ENCODE measurements around the gene KIF6.
"Not testable (repeated sequence)": the region's sequence is repeated elsewhere in the genome, so short reads cannot be mapped to it uniquely, and the experiment has no call there.

The KIF6 gene

DNA sequence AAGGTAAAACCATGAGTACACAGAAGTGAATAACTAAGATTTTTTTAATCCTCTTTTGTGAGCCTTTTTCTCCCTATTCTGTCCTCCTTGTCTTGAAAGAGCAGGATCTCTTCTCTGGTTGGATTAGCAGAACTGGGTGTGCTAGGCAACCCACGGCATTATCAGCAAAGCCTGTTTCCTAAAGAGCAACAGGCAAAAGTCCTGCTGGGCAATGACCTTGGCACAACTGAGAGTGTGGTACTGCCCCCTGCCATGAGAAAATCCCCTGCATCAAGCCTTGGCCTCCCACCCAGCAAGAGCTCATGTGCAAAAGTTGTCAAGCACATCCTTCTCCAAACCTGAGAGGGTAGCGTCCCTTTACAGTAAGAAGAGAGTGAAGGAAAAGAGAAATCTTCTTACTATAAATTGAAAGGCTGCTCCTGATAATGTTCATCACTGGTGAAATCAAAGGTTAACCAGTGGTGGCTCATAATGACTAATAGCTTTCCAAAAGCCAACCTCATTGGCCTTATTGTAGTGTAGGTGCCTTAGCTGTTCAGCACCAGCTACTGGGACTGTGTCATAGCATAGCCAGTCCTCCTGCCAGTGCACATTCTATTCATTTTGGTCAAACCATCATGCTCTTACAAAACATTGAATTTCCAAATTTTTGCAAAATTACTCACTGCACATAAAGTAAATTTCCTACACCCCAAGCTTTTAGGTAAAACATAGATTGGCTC lies 17.1 kb downstream of the KIF6 start:
- no peak for DNase-seq

DNA sequence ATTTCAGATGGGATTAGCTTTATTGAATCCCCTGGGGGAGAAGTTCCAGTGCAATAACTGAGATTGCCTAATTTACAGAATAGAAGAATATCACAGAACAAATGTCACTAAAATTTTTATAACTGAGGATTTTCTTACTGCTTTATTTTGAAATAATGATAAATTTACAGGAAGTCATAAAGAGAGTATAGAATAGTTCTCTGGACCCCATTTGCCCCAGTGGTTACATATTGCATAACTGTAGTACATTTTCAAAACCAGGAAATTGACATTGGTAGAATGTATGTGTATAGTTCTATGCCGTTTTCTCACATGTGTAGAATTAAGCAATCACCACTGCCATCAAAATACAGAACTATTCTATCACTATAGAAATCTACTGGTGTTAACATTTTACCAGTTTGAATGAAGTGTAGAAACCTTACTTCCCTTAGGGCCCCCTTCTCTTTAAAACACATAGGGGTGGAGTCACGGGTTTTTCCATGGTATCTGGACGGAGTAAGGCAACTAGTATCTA lies 18.3 kb downstream of the KIF6 start:
- no peak for DNase-seq

DNA sequence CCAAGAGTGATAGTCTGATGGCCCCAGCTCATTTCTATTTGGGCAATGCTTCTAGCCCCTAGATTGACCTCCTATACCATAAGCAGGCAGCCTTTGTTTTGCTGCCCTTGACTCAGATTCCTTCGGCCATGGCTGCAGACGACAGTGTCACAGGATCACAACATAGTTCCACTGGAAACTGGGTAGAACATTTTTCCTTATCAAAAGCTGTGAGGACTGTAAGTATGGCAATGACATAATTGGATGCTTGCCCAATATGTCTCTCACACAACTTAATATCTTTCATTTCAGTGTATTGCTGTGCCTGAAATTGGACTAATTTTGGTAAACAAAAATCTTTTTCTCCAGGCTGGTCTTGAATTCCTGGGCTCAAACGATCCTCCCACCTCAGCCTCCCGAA lies 22.9 kb downstream of the KIF6 start:
- DNase-seq = no peak

DNA sequence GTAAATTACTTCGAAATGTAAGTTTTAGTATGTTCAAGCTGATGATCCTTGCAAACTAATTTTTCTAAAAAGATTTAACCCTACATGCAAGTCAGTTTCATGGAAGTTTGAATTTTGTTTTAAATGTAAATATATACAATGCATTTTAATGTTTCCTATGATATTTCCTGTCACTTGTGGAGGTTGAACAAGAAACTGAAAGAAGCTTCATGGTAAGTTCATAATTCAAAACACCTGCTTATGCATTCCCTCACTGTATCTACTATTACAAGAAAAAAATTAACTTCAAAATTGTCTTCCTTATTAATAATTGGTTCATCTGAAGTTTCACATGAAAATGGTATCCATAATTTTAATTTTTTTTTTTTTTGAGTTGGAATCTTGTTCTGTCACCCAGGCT lies 24.8 kb downstream of the KIF6 start:
- no peak for DNase-seq

DNA sequence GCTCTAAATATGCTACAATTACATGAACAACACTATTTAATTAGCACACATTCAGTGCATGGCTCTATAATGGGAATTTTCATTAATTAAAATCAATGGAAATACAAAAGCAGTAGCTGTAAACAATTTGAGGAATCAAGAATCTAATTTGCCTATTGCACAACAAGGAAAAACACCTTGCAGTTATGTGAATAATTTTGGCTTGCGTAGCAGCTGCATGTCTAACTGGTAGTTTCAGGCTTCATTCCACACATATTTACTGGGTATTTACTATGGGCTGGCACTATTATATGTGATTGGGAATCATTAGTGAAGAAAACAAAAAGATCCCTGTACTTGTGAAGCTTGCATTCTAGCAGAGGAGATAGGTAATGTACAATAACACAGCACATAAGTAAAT lies 26.4 kb downstream of the KIF6 start:
- no peak for DNase-seq

DNA sequence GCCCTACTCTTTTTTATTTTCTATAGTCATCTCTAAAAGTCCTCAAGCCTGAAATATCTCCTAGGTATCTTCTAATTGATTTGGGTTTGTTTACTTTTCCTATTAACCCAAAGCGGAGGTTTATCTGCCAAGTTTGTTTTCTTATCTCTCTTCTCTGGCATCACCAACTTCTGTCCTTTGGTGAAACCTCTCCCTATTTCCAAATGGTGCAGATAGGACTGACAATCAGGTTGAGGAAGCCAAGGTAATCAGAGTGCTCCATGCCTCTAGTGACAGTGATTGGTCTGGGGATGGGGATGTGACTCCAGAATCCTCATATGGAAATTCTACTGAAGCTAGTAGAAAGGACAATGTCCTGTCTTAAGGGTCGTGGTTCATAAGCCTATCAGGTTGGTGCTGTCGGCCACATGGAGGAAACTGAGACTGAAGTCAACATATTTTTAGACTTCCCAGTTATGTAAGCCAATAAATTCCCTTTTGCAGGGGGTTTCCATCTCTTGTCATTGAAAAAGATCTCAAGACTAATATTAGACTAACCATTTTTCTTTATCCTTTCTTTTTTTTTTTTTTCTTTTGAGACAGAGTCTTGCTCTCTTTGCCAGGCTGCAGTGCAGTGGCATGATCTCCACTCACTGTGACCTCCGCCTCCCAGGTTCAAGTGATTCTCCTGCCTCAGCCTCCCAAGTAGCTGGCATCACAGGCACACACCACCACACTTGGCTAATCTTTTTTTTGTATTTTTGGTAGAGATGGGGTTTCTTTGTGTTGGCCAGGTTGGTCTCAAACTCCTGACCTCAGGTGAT lies 28.0 kb downstream of the KIF6 start:
- DNase-seq = no peak

DNA sequence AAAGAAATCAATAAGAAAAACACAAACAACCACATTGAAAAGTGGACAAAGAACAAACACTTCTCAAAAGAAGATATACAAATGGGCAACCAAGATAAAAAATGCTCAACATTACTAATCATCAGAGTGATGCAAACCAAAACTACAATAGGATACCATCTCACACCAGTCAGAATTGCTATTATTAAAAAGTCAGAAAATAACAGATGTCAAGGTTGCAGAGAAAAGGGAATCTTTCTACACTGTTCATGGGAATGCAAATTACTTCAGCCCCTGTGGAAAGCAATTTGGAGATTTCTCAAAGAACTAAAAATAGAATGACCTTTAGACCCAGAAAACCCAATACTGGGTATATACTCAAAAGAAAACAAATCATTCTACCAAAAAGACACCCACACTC lies 29.8 kb downstream of the KIF6 start:
- no peak for DNase-seq

DNA sequence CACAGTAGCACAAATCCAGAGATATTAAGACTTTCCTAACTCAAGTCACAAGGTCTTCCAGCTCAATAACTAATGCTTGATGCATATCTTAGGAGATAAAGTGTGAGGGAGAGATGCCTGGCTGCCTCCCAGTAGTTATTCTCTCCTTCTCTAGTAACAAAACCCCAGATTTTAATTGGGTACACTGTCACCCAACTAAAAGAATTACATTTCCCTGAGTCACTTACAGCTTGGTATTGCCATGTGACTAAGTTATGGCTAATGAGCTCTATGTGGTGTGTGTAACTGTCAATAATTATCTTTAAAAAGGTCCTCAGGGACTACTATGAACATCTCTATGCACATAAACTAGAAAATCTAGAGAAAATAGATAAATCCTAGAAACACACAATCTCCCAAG lies 32.0 kb downstream of the KIF6 start:
- no peak for DNase-seq

DNA sequence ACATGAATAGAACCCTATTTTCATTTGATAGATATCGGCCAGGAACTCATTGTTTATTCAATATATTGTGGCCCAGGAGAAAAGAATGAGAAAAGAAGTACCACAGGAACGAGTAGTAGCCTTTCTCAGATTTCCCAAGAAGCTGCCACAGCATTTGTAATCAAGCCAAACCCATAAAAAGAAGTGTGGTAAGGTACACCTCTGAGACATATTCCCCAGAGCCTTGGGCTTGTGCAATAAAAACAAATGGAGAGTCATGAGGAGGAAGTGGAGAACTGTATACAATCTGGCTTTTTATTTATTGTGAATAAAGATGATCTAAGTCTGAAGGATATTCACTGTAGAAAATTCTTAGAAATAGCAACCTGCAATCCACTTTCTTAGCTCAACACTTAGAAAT lies 36.7 kb downstream of the KIF6 start:
- no peak for DNase-seq

DNA sequence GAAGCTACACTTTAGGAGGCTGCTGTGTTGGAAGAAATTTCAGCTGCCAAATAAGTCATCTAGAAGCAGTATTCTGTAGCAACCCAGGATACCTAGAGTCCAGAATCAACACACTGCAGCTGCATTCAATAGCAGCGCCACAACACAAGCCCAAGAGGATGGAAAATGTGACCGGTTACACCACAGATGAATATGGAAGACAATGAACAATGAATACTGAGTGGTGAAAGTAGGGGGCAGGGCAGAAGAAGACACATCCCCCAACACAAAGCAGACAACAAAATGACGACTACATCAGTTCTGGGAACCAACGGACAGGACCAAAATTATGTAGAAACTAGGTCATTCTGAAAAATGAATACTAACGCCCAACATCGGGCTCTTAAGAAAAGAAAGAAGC lies 38.2 kb downstream of the KIF6 start:
- no peak for DNase-seq

DNA sequence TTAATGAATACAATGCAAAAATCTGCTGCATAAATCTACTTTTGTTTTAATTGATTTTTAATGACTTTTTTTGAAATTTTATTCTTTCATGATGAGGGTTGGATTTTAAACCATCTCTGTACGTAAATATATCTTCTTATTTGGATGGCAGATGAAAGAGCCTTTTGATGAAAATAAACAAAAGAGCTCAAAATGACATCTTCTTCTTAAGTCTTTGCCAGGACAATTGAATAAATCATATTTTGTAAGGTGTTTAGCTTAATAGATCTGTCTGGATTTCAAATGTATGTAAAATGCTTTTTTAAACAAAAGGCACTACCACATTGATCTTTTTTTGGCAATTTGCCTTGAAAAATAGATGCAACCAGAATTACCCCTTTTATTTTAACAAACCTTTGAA lies 39.3 kb downstream of the KIF6 start:
- no peak for DNase-seq

DNA sequence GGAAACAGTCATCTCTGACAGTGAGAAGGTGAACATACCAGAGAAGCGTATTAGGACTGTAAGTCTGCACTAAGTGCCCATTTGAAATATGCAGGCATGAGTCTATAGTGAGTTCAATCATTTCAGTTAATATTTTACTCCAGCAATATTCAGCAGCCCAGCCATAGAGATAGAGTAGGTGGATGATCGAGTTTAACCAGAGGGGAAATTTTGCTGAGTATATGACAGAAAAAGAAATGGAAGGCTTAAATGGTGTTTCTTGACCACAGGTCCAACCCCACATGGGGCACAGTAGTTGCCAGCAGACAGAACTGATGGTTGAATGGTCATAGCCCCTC lies 39.8 kb downstream of the KIF6 start:
- no peak for DNase-seq

DNA sequence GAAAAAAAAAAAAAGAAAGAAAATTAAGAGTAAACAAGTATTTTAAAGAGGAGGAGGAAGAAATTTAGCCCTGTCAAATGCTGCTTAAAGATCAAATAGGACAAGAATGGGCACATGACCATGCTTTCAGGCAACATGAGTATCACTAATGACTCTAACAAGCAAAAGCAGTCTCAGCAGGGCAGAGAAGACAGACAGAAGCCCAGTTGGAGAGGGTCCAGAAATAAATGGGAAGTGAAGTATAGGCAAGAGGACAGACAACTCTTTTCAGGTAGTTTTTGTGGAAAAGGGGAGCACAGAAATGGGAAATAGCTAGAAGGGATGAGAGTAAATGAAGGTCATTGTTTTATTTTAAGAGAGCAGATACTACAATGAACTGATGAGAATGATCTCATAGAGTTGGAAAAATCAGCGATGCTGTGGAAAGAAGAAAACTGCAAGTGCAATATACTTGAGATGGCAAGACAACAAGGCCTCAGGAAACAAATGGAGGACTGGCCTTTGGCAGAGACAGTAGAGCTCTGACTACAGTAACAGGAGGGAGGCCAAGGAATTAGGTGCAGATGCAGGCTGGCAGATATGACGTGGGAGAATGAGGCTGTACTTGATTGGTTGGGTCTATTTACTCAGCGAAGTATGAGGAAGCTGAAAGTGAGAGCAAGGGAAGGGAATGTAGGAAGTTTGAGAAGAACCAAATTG lies 40.3 kb downstream of the KIF6 start:
- no peak for DNase-seq

DNA sequence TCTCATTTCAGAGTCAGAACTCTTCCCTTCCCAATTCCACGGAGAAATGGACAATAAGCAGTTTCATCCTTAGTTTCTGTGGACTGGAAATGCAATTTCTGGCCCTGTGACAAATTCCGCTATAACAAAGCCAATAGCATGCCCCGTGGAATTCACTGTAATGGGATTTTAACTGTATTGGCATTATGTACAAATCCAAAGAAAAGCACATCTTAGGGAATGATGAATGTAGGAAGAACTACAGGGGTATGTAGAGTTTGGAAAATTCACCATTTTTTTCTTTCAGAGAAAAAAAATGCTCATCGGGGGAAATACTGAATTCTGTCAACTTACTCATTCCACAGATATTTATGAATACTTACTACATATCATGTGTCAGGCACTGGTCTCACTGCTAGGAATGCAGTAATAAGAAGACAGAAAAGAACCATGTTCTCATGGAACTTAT lies 43.5 kb downstream of the KIF6 start:
- DNase-seq = no peak

DNA sequence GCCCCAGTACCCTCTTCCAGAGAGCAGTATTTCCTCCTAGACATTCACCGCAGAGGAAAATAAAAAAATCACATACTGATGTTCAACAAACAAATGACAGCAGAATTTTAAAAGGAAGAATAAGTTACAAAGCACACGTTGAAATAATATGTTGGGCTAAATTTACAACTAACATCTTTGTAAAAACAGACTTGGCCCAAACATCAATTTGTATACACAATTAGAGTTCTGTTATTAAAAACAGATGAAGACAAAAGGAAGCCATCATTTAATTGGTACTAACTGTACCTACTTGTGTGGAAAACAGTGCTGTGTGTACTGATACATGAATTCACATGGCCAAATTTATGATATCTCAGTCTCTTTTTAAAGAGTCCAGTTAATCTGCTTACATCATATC lies 46.3 kb downstream of the KIF6 start:
- no peak for DNase-seq

DNA sequence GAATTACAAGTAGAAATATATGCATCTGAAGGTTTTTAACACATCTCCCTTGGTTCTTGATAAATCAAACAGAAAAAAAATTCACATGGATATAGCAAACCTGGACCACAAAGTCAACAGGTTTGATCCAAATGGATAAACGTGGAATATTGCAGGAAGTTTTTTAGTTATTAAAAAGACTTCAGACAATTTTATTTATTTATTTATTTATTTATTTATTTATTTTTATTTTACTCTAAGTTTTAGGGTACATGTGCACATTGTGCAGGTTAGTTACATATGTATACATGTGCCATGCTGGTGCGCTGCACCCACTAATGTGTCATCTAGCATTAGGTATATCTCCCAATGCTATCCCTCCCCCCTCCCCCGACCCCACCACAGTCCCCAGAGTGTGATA lies 47.9 kb downstream of the KIF6 start:
- not testable (repeated sequence) for DNase-seq

DNA sequence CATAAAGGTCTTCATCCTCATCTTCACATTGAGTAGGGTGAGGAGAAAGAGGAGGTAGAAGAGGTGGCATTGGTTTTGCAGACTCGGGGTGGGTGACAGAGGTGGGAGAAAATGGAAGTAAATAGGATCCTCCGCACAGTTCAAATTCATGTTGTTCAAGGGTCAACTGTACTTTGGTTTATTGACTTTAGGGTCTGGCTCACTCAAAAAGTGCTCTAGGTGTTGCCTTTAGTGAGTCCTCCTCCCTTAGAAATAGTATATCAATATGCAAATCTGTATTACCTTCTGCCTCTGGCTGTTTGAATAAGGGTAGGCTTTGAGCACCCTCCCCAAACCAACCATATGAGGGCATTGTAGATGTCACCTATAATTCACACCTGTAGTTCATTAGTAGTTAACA lies 54.7 kb downstream of the KIF6 start:
- DNase-seq = no peak

DNA sequence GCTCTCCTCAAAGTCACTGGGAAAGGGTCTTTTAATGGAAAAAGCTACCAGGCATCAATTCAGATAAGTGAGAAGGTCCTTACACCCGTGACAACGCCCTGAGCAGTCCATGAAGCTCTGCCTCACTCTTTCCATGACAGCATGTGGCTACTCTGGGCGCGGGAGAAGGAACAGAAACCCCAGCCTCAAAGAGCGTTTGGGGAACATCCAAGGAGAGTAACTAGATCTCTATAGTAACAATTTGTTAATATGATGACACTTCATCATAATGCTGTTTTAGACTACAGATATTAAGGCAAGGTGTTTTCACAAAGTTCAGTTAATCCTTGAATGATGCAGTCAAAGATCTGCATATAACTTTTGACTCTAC lies 55.2 kb downstream of the KIF6 start:
- no peak for DNase-seq

DNA sequence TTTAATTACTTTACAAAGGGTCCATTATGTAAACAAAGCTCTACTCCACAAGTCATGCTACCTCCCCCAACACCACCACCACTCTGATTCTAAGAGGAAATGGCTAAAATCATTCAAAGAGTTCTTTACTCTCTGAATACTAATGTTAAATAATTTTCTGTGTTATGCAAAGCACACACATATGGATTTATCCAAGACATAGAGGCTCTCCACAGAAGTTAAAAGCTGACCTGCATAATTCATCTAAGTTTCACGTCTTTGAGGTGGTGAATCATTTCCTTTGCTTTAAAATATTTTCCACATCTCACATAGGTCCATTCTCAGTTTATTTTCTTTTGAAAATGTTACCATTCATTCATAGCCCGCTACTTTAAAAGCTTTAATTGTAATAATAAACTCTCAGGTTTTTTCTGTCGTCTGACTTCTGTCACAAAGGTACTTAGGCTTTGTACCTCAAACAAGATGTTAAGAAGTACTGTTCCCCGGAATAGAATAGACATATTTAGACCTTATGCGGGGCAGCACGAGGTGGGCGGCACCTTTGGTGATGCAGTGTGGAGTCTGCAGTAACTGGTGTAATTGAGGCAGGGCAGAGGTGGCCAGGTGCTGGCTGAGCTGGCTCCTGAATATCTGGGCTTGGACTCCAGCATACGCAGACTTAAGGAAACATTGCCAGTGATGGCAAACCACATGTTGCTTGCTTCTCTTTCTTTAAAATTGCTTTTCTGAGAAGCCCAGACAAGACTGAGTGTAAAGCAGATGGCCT lies 55.8 kb downstream of the KIF6 start:
- no peak for DNase-seq

DNA sequence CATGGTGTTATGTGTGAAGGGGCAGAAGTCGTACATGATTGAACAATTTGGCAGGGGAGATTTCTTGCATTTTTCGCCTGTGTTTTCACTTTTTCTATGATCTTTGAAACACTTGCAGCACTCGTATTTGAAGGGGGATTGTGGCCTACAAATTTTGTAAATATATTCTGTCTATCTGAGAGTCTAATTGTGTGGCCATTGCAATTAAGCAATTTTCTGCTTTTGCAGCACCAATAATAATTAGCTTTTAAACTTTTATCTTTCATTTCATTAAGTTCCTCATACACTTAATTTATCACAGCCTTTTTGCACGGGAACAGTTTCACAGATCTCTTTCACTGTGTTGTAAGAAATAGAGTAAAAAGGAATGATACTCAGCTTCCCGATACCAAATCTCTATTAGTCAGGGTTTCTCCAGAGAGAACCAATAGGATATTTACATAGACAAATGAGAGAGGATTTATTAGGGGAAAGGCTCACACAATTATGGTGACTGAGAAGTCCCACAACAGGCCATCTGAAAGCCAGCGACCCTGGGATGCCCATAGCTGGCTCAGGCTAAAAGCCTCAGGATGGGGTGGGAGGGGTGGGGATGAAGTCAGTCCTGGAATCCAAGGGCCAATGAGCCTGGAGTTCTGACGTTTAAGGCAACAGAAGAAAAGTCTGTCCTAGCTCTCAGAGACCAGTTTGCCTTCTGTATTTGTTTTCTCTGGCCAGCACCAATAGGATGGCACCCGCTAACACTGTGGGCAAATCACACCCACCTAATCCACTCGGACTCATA lies 58.3 kb downstream of the KIF6 start:
- DNase-seq = no peak

DNA sequence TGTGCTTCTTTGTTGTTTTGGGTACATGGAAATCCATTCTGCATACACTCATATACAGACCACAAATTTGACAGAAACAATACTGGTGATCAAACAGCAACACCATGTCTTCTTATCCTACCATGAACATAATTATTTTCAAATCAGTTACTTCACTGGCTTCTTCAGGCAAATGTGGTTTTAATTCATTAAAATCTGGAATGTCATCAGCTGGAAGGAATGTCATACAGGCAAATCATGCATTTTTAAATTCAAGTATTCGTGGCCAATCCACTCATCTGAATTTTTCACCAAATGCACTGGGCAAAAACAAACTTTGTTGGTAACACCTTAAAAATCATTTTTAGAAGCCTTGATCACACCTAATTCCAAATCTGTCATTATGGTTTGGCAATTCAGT lies 59.3 kb downstream of the KIF6 start:
- no peak for DNase-seq

DNA sequence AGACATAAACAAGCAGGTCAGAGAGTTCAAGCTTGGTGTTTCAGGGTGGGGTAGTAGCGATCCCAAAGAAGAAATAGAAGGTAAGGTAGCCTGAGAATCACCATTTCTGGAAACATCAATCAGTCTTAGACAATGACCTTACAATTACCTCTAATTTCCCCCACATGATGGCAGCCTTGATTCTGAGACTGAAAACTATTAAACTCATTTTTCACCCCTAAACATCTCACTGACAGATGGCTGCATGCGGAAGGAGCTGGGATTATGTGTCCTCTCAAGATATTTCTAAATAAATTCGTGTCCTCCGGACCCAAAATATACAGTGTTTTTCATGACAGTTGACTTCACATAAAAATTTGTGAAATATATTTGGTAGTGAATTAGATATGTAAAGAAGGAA lies 61.0 kb downstream of the KIF6 start:
- no peak for DNase-seq

Measured in NCI-H1105 treated with DMSO at 0.1 percent for 48 hours (cell line).